Glutamatergic neuron (in vitro differentiated cells): ENCODE results near the gene STAM. TPM values are rescaled to one million over a fixed set of nuclear protein-coding genes. Genes with fewer than 3 reads are reported as not detected.

Experiments
- DNase-seq: peaks from one replicate; pipeline ENCODE4 v3.0.0; 2022
- H3K27ac Mint-ChIP-seq: one replicate; pipeline ENCODE4 v1.8.0; 2020; ENCODE audit warnings: mild to moderate bottlenecking, mixed read lengths, inconsistent platforms; ENCODE audit not compliant: unreplicated experiment
- H3K27me3 Mint-ChIP-seq: one replicate; pipeline ENCODE4 v1.8.0; 2020; ENCODE audit warnings: mild to moderate bottlenecking, moderate library complexity, mixed read lengths, inconsistent platforms; ENCODE audit not compliant: unreplicated experiment
- H3K36me3 Mint-ChIP-seq: one replicate; pipeline ENCODE4 v1.8.0; 2020; ENCODE audit warnings: mild to moderate bottlenecking, mixed read lengths, inconsistent platforms; ENCODE audit not compliant: unreplicated experiment
- H3K4me1 Mint-ChIP-seq: one replicate; pipeline ENCODE4 v1.8.0; 2020; ENCODE audit warnings: mild to moderate bottlenecking, low read depth, mixed read lengths, inconsistent platforms; ENCODE audit not compliant: unreplicated experiment
- H3K4me3 Mint-ChIP-seq: one replicate; pipeline ENCODE4 v1.8.0; 2020; ENCODE audit warnings: mild to moderate bottlenecking, mixed read lengths, inconsistent platforms; ENCODE audit not compliant: unreplicated experiment
- H3K9me3 Mint-ChIP-seq: one replicate; pipeline ENCODE4 v1.8.0; 2020; ENCODE audit warnings: mild to moderate bottlenecking, moderate library complexity, mixed read lengths, inconsistent platforms; ENCODE audit not compliant: unreplicated experiment
- CTCF ChIP-seq: fragments of 200-600 bp; sonication (generic); IDR thresholded peaks from one replicate; pipeline ENCODE4 v1.5.0; 2021; ENCODE audit not compliant: partially characterized antibody, unreplicated experiment
- total RNA-seq: library from RNA; stranded (reverse); fragmentation: NEBNext Ultra II Directional; extraction: Animal tissue kit (Norgen Biotek cat#: 25700); gene quantifications from one replicate; pipeline ENCODE4 v1.2.1, GENCODE V29; 2021; ENCODE audit not compliant: unreplicated experiment

The STAM gene
- total RNA-seq, 1 donor from 2014 or later, result 81.0 TPM

GRCh38 chr10:17735166-17735941 is 91.4 kb downstream of the STAM start:
- Mint-ChIP-seq H3K4me1 (no peaks in the 10 kb centered on the region), H3K36me3 (no peaks in the 10 kb centered on the region), H3K9me3 (no peaks in the 10 kb centered on the region), H3K4me3 (no peak overlapping the region), H3K27me3 (no peaks in the 10 kb centered on the region), H3K27ac (no peak overlapping the region)
- no peak for DNase-seq
- no peak for TF ChIP-seq CTCF

- Mint-ChIP-seq H3K36me3 (no peaks in the 10 kb centered on the region), H3K27me3 (no peaks in the 10 kb centered on the region), H3K27ac (no peak overlapping the region), H3K4me1 (no peaks in the 10 kb centered on the region), H3K4me3 (no peak overlapping the region), H3K9me3 (no peaks in the 10 kb centered on the region)
- no peak for TF ChIP-seq CTCF
- DNase-seq, result no peak
These were observed 92.3 kb downstream of the STAM start for GRCh38 chr10:17736223-17736622.

GRCh38 chr10:17737027-17737965 is 93.3 kb downstream of the STAM start:
- no peaks in the 10 kb centered on the region for H3K36me3 Mint-ChIP-seq
- H3K27me3 Mint-ChIP-seq, result no peaks in the 10 kb centered on the region
- peak; percentile 75 for TF ChIP-seq CTCF
- no peaks in the 10 kb centered on the region for H3K4me1 Mint-ChIP-seq
- no peaks in the 10 kb centered on the region for H3K9me3 Mint-ChIP-seq
- no peak for DNase-seq
- H3K27ac Mint-ChIP-seq, result no peak overlapping the region
- no peak overlapping the region for H3K4me3 Mint-ChIP-seq

GRCh38 chr10:17740668-17741067 is 96.7 kb downstream of the STAM start:
- no peak overlapping the region for H3K4me3 Mint-ChIP-seq
- no peak overlapping the region for H3K27ac Mint-ChIP-seq
- H3K36me3 Mint-ChIP-seq, result no peaks in the 10 kb centered on the region
- H3K27me3 Mint-ChIP-seq, result peaks cover under 1% of the 10 kb centered on the region
- no peaks in the 10 kb centered on the region for H3K9me3 Mint-ChIP-seq
- no peak for TF ChIP-seq CTCF
- H3K4me1 Mint-ChIP-seq, result no peaks in the 10 kb centered on the region
- no peak for DNase-seq
